Left lung (tissue), 10 donors: Measurements from ENCODE around the gene FRMD4A. TPM values are rescaled to one million over a fixed set of nuclear protein-coding genes. Genes with fewer than 3 reads are reported as not detected.

ENCODE experiments used
- ATAC-seq: fragments of 200-7000 bp; cut with Tn5 transposase; one replicate; pipeline ENCODE4 v1.9.1; 2020; ENCODE audit warnings: moderate library complexity
- DNase-seq, 4 donors: peaks; one replicate each; pipeline ENCODE4 v3.0.0-alpha.2; 2013 to 2020
- H3K27ac ChIP-seq, 2 donors: fragments of 200-600 bp; sonication (generic) in 1 of 2; one replicate each; pipeline versions ENCODE4 v1.5.0 to v1.8.0; 2020 to 2021
- H3K27me3 ChIP-seq, 2 donors: fragments of 200-600 bp; sonication (generic) in 1 of 2; one replicate each; pipeline versions ENCODE4 v1.5.0 to v1.8.0; 2020 to 2021
- H3K36me3 ChIP-seq, 2 donors: fragments of 200-600 bp; sonication (generic) in 1 of 2; one replicate each; pipeline versions ENCODE4 v1.5.0 to v1.8.0; 2020 to 2021
- H3K4me1 ChIP-seq, 2 donors: fragments of 200-600 bp; one replicate each; pipeline ENCODE4 v1.8.0; 2021
- H3K4me3 ChIP-seq, 2 donors: fragments of 200-600 bp; sonication (generic) in 1 of 2; one replicate each; pipeline versions ENCODE4 v1.5.0 to v1.8.0; 2020 to 2021; ENCODE audit warnings: mild to moderate bottlenecking in 1 of 2
- H3K9me3 ChIP-seq, 2 donors: fragments of 200-600 bp; sonication (generic) in 1 of 2; one replicate each; pipeline versions ENCODE4 v1.5.0 to v1.8.0; 2020 to 2021
- CTCF ChIP-seq, 2 donors: fragments of 200-600 bp; sonication (generic) in 1 of 2; IDR thresholded peaks; one replicate each; pipeline versions ENCODE4 v1.5.0 to v1.8.0; 2021; ENCODE audit warnings: antibody characterized with exemption in 2 of 2
- intact Hi-C, 2 donors: fragments of 100-400 bp; cut with DNase I; formaldehyde crosslinking; loops; one replicate each; pipeline versions ENCODE4 v1.11.2 to v1.14.2; 2022
- polyA plus RNA-seq, 6 donors: library from polyadenylated mRNA; unstranded; fragments of 120-200 nt; gene quantifications; one replicate each; pipeline ENCODE4 v1.2.1, GENCODE V29; 2013; ENCODE audit not compliant: insufficient read length in 6 of 6
- total RNA-seq, 2 donors: library from RNA; stranded (reverse); fragmentation: NEBNext Ultra II Directional; extraction: Animal tissue kit (Norgen Biotek cat#: 25700); gene quantifications; one replicate each; pipeline ENCODE4 v1.2.1, GENCODE V29; 2021
- donor health status: DM: no; HTN: yes; CAD: no.
- donor health status: DM: no; HTN: no; CAD: no.

The FRMD4A gene
- total and polyA plus RNA-seq, 8 donors = 33.9 to 62.8 (median 57.0) TPM

GRCh38 chr10:13699216-13699615 lies 631.5 kb downstream of the FRMD4A start:
- H3K4me1 ChIP-seq = no peaks in the 10 kb centered on the region
- H3K36me3 ChIP-seq = peaks cover 0 to 50% of the 10 kb centered on the region in 2 donors
- H3K9me3 ChIP-seq = no peaks in the 10 kb centered on the region
- H3K27me3 ChIP-seq = no peaks in the 10 kb centered on the region
- intact Hi-C loops = no loop called here
- no peak overlapping the region for H3K27ac ChIP-seq
- ATAC-seq (no peak), DNase-seq (no peak)
- TF ChIP-seq CTCF (IDR thresholded peaks at IDR 0.05) = no peak
- no peak overlapping the region for H3K4me3 ChIP-seq

GRCh38 chr10:13698217-13698616 lies 632.5 kb downstream of the FRMD4A start:
- TF ChIP-seq CTCF (IDR thresholded peaks at IDR 0.05) = no peak
- no peak for DNase-seq
- Histone ChIP-seq H3K9me3 (no peaks in the 10 kb centered on the region), H3K4me3 (no peak overlapping the region), H3K27me3 (no peaks in the 10 kb centered on the region), H3K27ac (no peak overlapping the region), H3K4me1 (no peaks in the 10 kb centered on the region), H3K36me3 (peaks cover 0 to 60% of the 10 kb centered on the region in 2 donors)
- peak; percentile 43 for ATAC-seq
- intact Hi-C loops = no loop called here

GRCh38 chr10:13696071-13696470 lies 634.7 kb downstream of the FRMD4A start:
- ATAC-seq (no peak), DNase-seq (no peak)
- Histone ChIP-seq H3K27ac (peak overlapping the region in 1 of 2 donors; percentile 25), H3K4me1 (no peaks in the 10 kb centered on the region), H3K4me3 (no peak overlapping the region), H3K27me3 (no peaks in the 10 kb centered on the region), H3K36me3 (peaks cover 0 to 72% of the 10 kb centered on the region in 2 donors), H3K9me3 (no peaks in the 10 kb centered on the region)
- no peak for TF ChIP-seq CTCF (IDR thresholded peaks at IDR 0.05)
- intact Hi-C loops = no loop called here

GRCh38 chr10:13695588-13695987 lies 635.1 kb downstream of the FRMD4A start:
- ATAC-seq = no peak
- H3K27ac ChIP-seq = peak overlapping the region in 1 of 2 donors; percentile 25
- intact Hi-C loops = no loop called here
- H3K4me3 ChIP-seq = no peak overlapping the region
- H3K27me3 ChIP-seq = no peaks in the 10 kb centered on the region
- TF ChIP-seq CTCF (IDR thresholded peaks at IDR 0.05) = no peak
- no peaks in the 10 kb centered on the region for H3K9me3 ChIP-seq
- peaks cover 0 to 69% of the 10 kb centered on the region in 2 donors for H3K36me3 ChIP-seq
- no peaks in the 10 kb centered on the region for H3K4me1 ChIP-seq
- DNase-seq = no peak

- Histone ChIP-seq H3K27me3 (no peaks in the 10 kb centered on the region), H3K4me1 (no peaks in the 10 kb centered on the region), H3K9me3 (no peaks in the 10 kb centered on the region), H3K27ac (no peak overlapping the region), H3K36me3 (peaks cover 0 to 56% of the 10 kb centered on the region in 2 donors), H3K4me3 (no peak overlapping the region)
- intact Hi-C loops = no loop called here
- DNase-seq (no peak), ATAC-seq (no peak)
- TF ChIP-seq CTCF (IDR thresholded peaks at IDR 0.05) = no peak
Measured at GRCh38 chr10:13693783-13694700, 636.7 kb downstream of the FRMD4A start.
